CD14-positive monocyte (primary cell): ENCODE data around the gene IBSP. TPM values are rescaled to one million over a fixed set of nuclear protein-coding genes. Genes with fewer than 3 reads are reported as not detected.
A peak's percentile ranks its signal among the peaks of the same experiment; 100 is the strongest.

Experiments used
- DNase-seq, 3 donors: peaks; one replicate each; pipeline ENCODE4 v3.0.0-alpha.2; 2011 to 2022
- H2AFZ ChIP-seq: 2 replicates; pipeline ENCODE4 v1.6.0; 2012; ENCODE audit warnings: mild to moderate bottlenecking, low read depth, low read length, inconsistent platforms; ENCODE audit not compliant: insufficient read depth, poor library complexity, severe bottlenecking
- H3K27ac ChIP-seq, 2 donors: 1 replicate in 1 of 2; 2 replicates in 1 of 2; pipeline ENCODE4 v1.5.1; 2012 to 2013; ENCODE audit warnings: low read length in 2 of 2, control low read depth in 1 of 2, inconsistent platforms in 1 of 2, low read depth in 1 of 2, mild to moderate bottlenecking in 1 of 2
- H3K27me3 ChIP-seq, 2 donors: one replicate each; pipeline versions ENCODE4 v1.6.0 to v1.6.1; 2011 to 2013; ENCODE audit warnings: low read length in 2 of 2; ENCODE audit not compliant: control insufficient read depth in 2 of 2, insufficient read depth in 2 of 2
- H3K36me3 ChIP-seq, 2 donors: replicated peaks in 1 of 2; 1 replicate in 1 of 2; 2 replicates in 1 of 2; pipeline versions ENCODE4 v1.5.1 to v1.6.1; 2012 to 2013; ENCODE audit warnings: low read length in 2 of 2, control low read depth in 1 of 2, inconsistent platforms in 1 of 2, mild to moderate bottlenecking in 1 of 2; ENCODE audit not compliant: insufficient read depth in 2 of 2, control insufficient read depth in 1 of 2
- H3K4me1 ChIP-seq, 2 donors: 1 replicate in 1 of 2; 2 replicates in 1 of 2; pipeline versions ENCODE4 v1.5.1 to v1.6.1; 2012 to 2013; ENCODE audit warnings: low read length in 2 of 2, control low read depth in 1 of 2, inconsistent platforms in 1 of 2, mild to moderate bottlenecking in 1 of 2, moderate library complexity in 1 of 2; ENCODE audit not compliant: insufficient read depth in 2 of 2, control insufficient read depth in 1 of 2
- H3K4me2 ChIP-seq: replicated peaks from 2 replicates; pipeline ENCODE3; 2012; ENCODE audit warnings: low read length, moderate library complexity, mild to moderate bottlenecking; ENCODE audit not compliant: poor library complexity, severe bottlenecking; ENCODE audit errors: extremely low read depth
- H3K4me3 ChIP-seq, 3 experiments: fragments of 200-600 bp in 1 of 3; sonication (generic) in 1 of 3; replicated peaks in 1 of 3; 1 replicate in 2 of 3; 2 replicates in 1 of 3; pipeline ENCODE4 v1.5.1; 2011 to 2013; ENCODE audit warnings: low read length in 3 of 3, mild to moderate bottlenecking in 3 of 3, control low read depth in 2 of 3, low read depth in 2 of 3, inconsistent platforms in 1 of 3, moderate library complexity in 1 of 3
- H3K79me2 ChIP-seq: 2 replicates; pipeline ENCODE4 v1.6.0; 2012; ENCODE audit warnings: mild to moderate bottlenecking, control low read depth, inconsistent platforms, low read length, moderate library complexity; ENCODE audit not compliant: insufficient read depth
- H3K9ac ChIP-seq: 2 replicates; pipeline ENCODE4 v1.6.0; 2017; ENCODE audit warnings: low read length, mild to moderate bottlenecking; ENCODE audit not compliant: insufficient read depth, poor library complexity, severe bottlenecking
- H3K9me3 ChIP-seq, 2 donors: replicated peaks in 1 of 2; 1 replicate in 1 of 2; 2 replicates in 1 of 2; pipeline versions ENCODE4 v1.5.1 to v1.6.1; 2012 to 2013; ENCODE audit warnings: low read length in 2 of 2, control low read depth in 1 of 2; ENCODE audit not compliant: control insufficient read depth in 1 of 2, insufficient read depth in 1 of 2
- H4K20me1 ChIP-seq: 2 replicates; pipeline ENCODE4 v1.6.0; 2012; ENCODE audit warnings: mild to moderate bottlenecking, low read length, control low read depth, moderate library complexity; ENCODE audit not compliant: insufficient read depth
- H3K27ac Mint-ChIP-seq, 7 donors: one replicate each; pipeline ENCODE4 v1.8.0; 2020; ENCODE audit warnings: mild to moderate bottlenecking in 7 of 7, mixed read lengths in 7 of 7, moderate library complexity in 6 of 7, inconsistent platforms in 2 of 7
- H3K27me3 Mint-ChIP-seq, 3 donors: one replicate each; pipeline ENCODE4 v1.8.0; 2021 to 2022; ENCODE audit warnings: low read depth in 3 of 3, mild to moderate bottlenecking in 3 of 3, mixed read lengths in 3 of 3, moderate library complexity in 3 of 3, inconsistent platforms in 1 of 3
- H3K36me3 Mint-ChIP-seq, 2 donors: one replicate each; pipeline ENCODE4 v1.8.0; 2020; ENCODE audit warnings: mixed read lengths in 2 of 2, inconsistent platforms in 1 of 2, mild to moderate bottlenecking in 1 of 2
- H3K4me1 Mint-ChIP-seq: one replicate; pipeline ENCODE4 v1.8.0; 2020; ENCODE audit warnings: mild to moderate bottlenecking, mixed read lengths
- H3K4me3 Mint-ChIP-seq, 2 donors: one replicate each; pipeline ENCODE4 v1.8.0; 2020; ENCODE audit warnings: mild to moderate bottlenecking in 2 of 2, mixed read lengths in 2 of 2, moderate library complexity in 1 of 2
- H3K9me3 Mint-ChIP-seq, 7 donors: one replicate each; pipeline ENCODE4 v1.8.0; 2020 to 2022; ENCODE audit warnings: mixed read lengths in 7 of 7, mild to moderate bottlenecking in 6 of 7, moderate library complexity in 6 of 7, inconsistent platforms in 2 of 7
- CTCF ChIP-seq: fragments of 200-600 bp; IDR thresholded peaks from one replicate; pipeline ENCODE4 v1.8.0; 2022; ENCODE audit warnings: antibody characterized with exemption, mild to moderate bottlenecking
- WGBS: methylation state at CpG from one replicate; pipeline ENCODE4 v1.1.5; 2013; ENCODE audit warnings: missing lambda C conversion rate; ENCODE audit not compliant: insufficient coverage; 5-methylcytosine and 5-hydroxymethylcytosine counted together
- intact Hi-C, 2 donors: fragments of 100-400 bp; cut with micrococcal nuclease; formaldehyde crosslinking; loops; one replicate each; pipeline versions ENCODE4 v1.15.0 to v1.15.1; 2023
- polyA plus RNA-seq, 3 donors: library from polyadenylated mRNA; depleted of rRNA in 1 of 3; unstranded in 2 of 3; stranded (reverse) in 1 of 3; fragments of 300-500 nt in 2 of 3; fragments of >200 nt in 1 of 3; fragmentation: Illumina TruSeq in 2 of 3; gene quantifications; 1 replicate in 2 of 3; 2 replicates in 1 of 3; pipeline ENCODE4 v1.2.3, GENCODE V29; 2012 to 2021

The IBSP gene
- polyA plus RNA-seq, 3 donors: not detected

GRCh38 chr4:87846226-87846625, 46.9 kb downstream of the IBSP start:
- Histone ChIP-seq H2AFZ (no peak overlapping the region), H3K27me3 (peaks cover 0 to 11% of the 10 kb centered on the region in 2 donors), H3K4me1 (peaks cover 39 to 44% of the 10 kb centered on the region in 2 donors), H3K4me2 (no peak overlapping the region), H3K79me2 (no peaks in the 10 kb centered on the region), H3K4me3 (no peak overlapping the region), H3K36me3 (no peaks in the 10 kb centered on the region), H3K9ac (no peak overlapping the region), H3K27ac (no peak overlapping the region), H4K20me1 (no peaks in the 10 kb centered on the region), H3K9me3 (no peaks in the 10 kb centered on the region)
- intact Hi-C loops: no loop called here
- Mint-ChIP-seq H3K9me3 (peaks cover 0 to 2% (median 0%) of the 10 kb centered on the region in 7 donors), H3K36me3 (no peaks in the 10 kb centered on the region), H3K27me3 (peaks cover 9 to 12% (median 12%) of the 10 kb centered on the region in 3 donors), H3K4me3 (no peak overlapping the region), H3K4me1 (peaks cover 38% of the 10 kb centered on the region), H3K27ac (peak overlapping the region in 1 of 7 donors; percentile 71)
- peak in 1 of 3 donors; percentile 51 for DNase-seq
- no peak for TF ChIP-seq CTCF
- WGBS: 100% methylated on average over 2 of the region's 5 CpGs

GRCh38 chr4:87848622-87849351, 49.4 kb downstream of the IBSP start:
- H3K27ac Mint-ChIP-seq: peak overlapping the region in 3 of 7 donors; percentile 88 to 90 (median 90)
- H4K20me1 ChIP-seq: no peaks in the 10 kb centered on the region
- peaks cover 44% of the 10 kb centered on the region for H3K4me1 Mint-ChIP-seq
- peaks cover 4 to 12% (median 12%) of the 10 kb centered on the region in 3 donors for H3K27me3 Mint-ChIP-seq
- peaks cover 0 to 11% of the 10 kb centered on the region in 2 donors for H3K27me3 ChIP-seq
- peaks cover 44 to 52% of the 10 kb centered on the region in 2 donors for H3K4me1 ChIP-seq
- peak; percentile 77 for TF ChIP-seq CTCF
- peaks cover 0 to 2% (median 0%) of the 10 kb centered on the region in 7 donors for H3K9me3 Mint-ChIP-seq
- no peaks in the 10 kb centered on the region for H3K36me3 ChIP-seq
- no peak overlapping the region for H3K9ac ChIP-seq
- no peak overlapping the region for H2AFZ ChIP-seq
- H3K4me3 Mint-ChIP-seq: no peak overlapping the region
- peak; percentile 53 to 75 (median 62) for DNase-seq
- H3K9me3 ChIP-seq: no peaks in the 10 kb centered on the region
- H3K36me3 Mint-ChIP-seq: no peaks in the 10 kb centered on the region
- no peaks in the 10 kb centered on the region for H3K79me2 ChIP-seq
- H3K4me3 ChIP-seq: no peak overlapping the region
- 7% methylated on average over 3 of the region's 15 CpGs for WGBS
- H3K27ac ChIP-seq: no peak overlapping the region
- intact Hi-C loops: no loop called here
- peak overlapping the region; percentile 49 for H3K4me2 ChIP-seq
